SH-SY5Y (cell line): ENCODE results near the gene IL17RA.

Source experiments
- GATA2 ChIP-seq: IDR thresholded peaks from 2 replicates; pipeline ENCODE4 v1.6.1; 2011; ENCODE audit warnings: mild to moderate bottlenecking, low read depth, low read length
- GATA3 ChIP-seq: IDR thresholded peaks from 2 replicates; pipeline ENCODE4 v1.6.1; 2011; ENCODE audit warnings: low read depth, mild to moderate bottlenecking, low read length, moderate library complexity

DNA sequence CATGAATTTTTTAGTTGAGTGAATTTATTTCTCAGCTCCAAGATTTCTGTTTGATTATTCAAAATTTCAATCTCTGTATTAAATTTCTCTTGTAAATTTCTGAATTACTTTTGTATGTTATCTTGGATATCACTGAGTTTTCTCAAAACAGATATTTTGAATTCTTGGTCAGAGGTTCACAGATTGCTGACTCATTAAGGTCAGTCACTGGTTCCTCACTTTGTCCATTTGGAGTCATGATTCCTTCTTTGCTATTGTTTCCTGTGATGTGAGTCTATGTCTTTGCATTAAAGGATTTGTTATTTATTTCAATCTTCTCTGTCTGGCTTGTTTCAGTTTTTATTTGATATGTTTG is 10.2 kb upstream of the IL17RA start:
- no peak for TF ChIP-seq GATA3
- TF ChIP-seq GATA2, result no peak
